Measurements from ENCODE around the gene TRRAP.
A peak's percentile ranks its signal among the peaks of the same experiment; 100 is the strongest.

Gene TRRAP

DNA sequence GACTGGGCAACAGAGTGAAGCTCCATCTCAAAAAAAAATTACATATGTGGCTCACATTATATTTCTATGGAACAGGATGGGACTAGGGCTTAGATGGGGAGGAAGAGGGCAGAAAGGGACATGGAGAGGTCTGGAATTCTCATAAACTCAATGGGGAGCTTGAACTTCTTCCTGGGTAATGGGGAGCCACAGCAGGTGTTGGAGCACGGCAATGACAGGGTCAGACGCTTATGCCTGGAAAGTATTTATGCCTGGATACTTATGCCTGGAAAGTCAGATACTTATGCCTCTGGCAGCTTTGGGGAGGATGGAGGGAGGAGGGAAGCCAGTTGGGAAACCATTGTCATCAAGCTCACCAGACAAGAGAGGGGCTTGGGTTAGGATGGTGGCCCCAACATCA lies 45.3 kb upstream of the TRRAP start:
- DNase-seq (ENCODE audit: low read depth in 1 of 2, low spot score in 1 of 2), result no peak
- TF ChIP-seq, protein P1, sequence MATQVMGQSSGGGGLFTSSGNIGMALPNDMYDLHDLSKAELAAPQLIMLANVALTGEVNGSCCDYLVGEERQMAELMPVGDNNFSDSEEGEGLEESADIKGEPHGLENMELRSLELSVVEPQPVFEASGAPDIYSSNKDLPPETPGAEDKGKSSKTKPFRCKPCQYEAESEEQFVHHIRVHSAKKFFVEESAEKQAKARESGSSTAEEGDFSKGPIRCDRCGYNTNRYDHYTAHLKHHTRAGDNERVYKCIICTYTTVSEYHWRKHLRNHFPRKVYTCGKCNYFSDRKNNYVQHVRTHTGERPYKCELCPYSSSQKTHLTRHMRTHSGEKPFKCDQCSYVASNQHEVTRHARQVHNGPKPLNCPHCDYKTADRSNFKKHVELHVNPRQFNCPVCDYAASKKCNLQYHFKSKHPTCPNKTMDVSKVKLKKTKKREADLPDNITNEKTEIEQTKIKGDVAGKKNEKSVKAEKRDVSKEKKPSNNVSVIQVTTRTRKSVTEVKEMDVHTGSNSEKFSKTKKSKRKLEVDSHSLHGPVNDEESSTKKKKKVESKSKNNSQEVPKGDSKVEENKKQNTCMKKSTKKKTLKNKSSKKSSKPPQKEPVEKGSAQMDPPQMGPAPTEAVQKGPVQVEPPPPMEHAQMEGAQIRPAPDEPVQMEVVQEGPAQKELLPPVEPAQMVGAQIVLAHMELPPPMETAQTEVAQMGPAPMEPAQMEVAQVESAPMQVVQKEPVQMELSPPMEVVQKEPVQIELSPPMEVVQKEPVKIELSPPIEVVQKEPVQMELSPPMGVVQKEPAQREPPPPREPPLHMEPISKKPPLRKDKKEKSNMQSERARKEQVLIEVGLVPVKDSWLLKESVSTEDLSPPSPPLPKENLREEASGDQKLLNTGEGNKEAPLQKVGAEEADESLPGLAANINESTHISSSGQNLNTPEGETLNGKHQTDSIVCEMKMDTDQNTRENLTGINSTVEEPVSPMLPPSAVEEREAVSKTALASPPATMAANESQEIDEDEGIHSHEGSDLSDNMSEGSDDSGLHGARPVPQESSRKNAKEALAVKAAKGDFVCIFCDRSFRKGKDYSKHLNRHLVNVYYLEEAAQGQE (IDR thresholded peaks at IDR 0.05; ENCODE audit: insufficient replicate concordance, low read depth), result no peak
- no peak for TF ChIP-seq POLR2AphosphoS5 (IDR thresholded peaks at IDR 0.05; ENCODE audit: low read depth)
- no peak for TF ChIP-seq SPI1 (IDR thresholded peaks at IDR 0.05; ENCODE audit: borderline replicate concordance, low read depth)
- TF ChIP-seq GABPA (IDR thresholded peaks at IDR 0.05; ENCODE audit: low read depth), result no peak
- TF ChIP-seq, protein P2, sequence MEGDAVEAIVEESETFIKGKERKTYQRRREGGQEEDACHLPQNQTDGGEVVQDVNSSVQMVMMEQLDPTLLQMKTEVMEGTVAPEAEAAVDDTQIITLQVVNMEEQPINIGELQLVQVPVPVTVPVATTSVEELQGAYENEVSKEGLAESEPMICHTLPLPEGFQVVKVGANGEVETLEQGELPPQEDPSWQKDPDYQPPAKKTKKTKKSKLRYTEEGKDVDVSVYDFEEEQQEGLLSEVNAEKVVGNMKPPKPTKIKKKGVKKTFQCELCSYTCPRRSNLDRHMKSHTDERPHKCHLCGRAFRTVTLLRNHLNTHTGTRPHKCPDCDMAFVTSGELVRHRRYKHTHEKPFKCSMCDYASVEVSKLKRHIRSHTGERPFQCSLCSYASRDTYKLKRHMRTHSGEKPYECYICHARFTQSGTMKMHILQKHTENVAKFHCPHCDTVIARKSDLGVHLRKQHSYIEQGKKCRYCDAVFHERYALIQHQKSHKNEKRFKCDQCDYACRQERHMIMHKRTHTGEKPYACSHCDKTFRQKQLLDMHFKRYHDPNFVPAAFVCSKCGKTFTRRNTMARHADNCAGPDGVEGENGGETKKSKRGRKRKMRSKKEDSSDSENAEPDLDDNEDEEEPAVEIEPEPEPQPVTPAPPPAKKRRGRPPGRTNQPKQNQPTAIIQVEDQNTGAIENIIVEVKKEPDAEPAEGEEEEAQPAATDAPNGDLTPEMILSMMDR (IDR thresholded peaks at IDR 0.05; ENCODE audit: insufficient read depth, low read length), result no peak
- no peak overlapping the region for H3K4me3 ChIP-seq (replicated peaks; ENCODE audit: insufficient read depth, low read length)

DNA sequence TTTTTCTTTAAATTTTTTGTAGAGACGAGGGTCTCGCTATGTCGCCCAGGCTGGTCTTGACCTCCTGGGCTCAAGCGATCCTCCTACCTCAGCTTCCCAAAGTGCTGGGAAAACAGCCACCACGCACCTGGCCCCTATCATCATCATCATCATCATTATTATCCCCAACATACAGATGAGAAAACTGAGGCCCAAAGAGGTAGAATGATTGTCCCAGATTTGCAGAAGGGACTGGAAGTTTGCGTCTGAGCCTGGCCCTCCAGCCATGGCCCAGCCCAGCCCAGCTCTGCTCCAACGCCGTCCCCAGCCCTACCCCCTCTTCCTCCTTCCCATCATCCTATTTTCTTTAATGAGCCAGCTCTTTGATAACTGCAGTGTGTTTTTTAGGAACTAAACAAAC lies 43.4 kb upstream of the TRRAP start:
- Histone ChIP-seq H3K4me3 (replicated peaks; ENCODE audit: insufficient read depth, low read length) (no peak overlapping the region), H3K27me3 (ENCODE audit: insufficient read depth, poor library complexity, severe bottlenecking) (no peaks in the 10 kb centered on the region)
- no peak for TF ChIP-seq GABPA (IDR thresholded peaks at IDR 0.05; ENCODE audit: low read depth)
- TF ChIP-seq, protein P2 (IDR thresholded peaks at IDR 0.05; ENCODE audit: insufficient read depth, low read length), result no peak

More for the DNA sequence above, 45.3 kb upstream of the TRRAP start:
- Histone ChIP-seq H3K27ac (replicated peaks) (no peak overlapping the region), H3K27me3 (ENCODE audit: insufficient read depth, poor library complexity, severe bottlenecking) (no peaks in the 10 kb centered on the region)

DNA sequence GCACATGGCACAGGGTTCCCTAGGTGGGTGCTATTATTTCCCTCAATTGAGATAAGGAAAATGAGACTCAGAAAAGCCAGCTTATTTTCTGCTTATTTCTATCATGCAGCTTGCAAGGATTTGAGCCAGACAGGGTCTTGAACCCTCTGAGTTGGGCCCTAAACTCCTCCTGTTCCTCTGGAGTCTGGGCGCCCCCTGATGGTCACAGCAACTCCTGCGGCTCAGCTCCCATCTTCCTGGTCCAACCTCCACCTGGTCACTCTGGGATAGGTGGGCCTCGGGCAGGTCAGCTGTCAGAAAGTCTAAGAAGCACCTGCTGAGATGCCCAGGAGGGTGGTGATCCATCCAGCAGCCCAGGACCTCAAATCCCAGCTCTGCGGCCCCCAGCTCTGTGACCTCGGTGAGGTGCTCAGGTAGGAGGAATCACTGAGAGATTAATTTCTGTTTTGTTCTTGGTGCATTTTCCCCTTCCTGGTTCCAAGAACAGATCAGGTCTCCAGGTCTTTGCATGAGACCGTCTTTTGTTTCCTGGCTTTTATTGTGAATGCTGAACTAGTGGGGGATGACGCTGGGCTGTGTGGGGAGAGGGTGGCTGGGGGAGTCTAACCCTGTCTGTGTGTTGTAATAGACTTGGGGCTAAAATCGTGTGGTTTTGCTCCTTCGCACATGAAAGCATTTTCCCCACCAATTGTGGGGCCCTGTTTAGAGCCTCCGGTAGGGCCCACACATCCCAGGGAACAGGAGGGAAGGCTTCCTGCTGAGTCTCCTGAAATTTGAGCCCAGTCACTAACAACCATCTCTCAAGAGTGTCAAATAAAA lies 41.3 kb upstream of the TRRAP start:
- peak in 1 of 2 experiments; percentile 25 for DNase-seq (ENCODE audit: low read depth in 1 of 2, low spot score in 1 of 2)
- no peak overlapping the region for H3K27ac ChIP-seq (replicated peaks)
- TF ChIP-seq GABPA (IDR thresholded peaks at IDR 0.05; ENCODE audit: low read depth) (no peak), SPI1 (IDR thresholded peaks at IDR 0.05; ENCODE audit: borderline replicate concordance, low read depth) (no peak), POLR2AphosphoS5 (IDR thresholded peaks at IDR 0.05; ENCODE audit: low read depth) (no peak)
- TF ChIP-seq, protein P1 (IDR thresholded peaks at IDR 0.05; ENCODE audit: insufficient replicate concordance, low read depth), result no peak
- TF ChIP-seq, protein P2 (IDR thresholded peaks at IDR 0.05; ENCODE audit: insufficient read depth, low read length), result peak; percentile 45

More for the DNA sequence above, 43.4 kb upstream of the TRRAP start:
- no peak for DNase-seq (ENCODE audit: low read depth in 1 of 2, low spot score in 1 of 2)
- no peak overlapping the region for H3K27ac ChIP-seq (replicated peaks)

More for the DNA sequence above, 41.3 kb upstream of the TRRAP start:
- no peak overlapping the region for H3K4me3 ChIP-seq (replicated peaks; ENCODE audit: insufficient read depth, low read length)
- no peaks in the 10 kb centered on the region for H3K27me3 ChIP-seq (ENCODE audit: insufficient read depth, poor library complexity, severe bottlenecking)
